Posterior cingulate gyrus (tissue), 11 donors: Measurements from ENCODE around the gene CD40.

Experiments
- DNase-seq, 10 donors: peaks; one replicate each; pipeline versions ENCODE4 v3.0.0 to v3.0.0-alpha.2; 2020 to 2021; ENCODE audit warnings: mixed read lengths in 3 of 10
- intact Hi-C: fragments of 100-400 bp; cut with DNase I; formaldehyde crosslinking; loops from one replicate; pipeline ENCODE4 v1.15.1; 2023

CD40 gene

GRCh38 chr20:46117704-46118467 is at the start of gene CD40:
CD40 (plus strand) TSS chr20:46118314; CDS start chr20:46118344, 30 bp downstream.
- intact Hi-C loops: no loop called here
- peak in 6 of 10 donors; percentile 24 to 93 (median 54) for DNase-seq

- peak in 1 of 10 donors; percentile 70 for DNase-seq
- intact Hi-C loops: no loop called here
Measured at GRCh38 chr20:46070215-46070900, 47.8 kb upstream of the CD40 start.

GRCh38 chr20:46071573-46071972 is 46.5 kb upstream of the CD40 start:
- intact Hi-C loops: no loop called here
- DNase-seq: no peak

DNA sequence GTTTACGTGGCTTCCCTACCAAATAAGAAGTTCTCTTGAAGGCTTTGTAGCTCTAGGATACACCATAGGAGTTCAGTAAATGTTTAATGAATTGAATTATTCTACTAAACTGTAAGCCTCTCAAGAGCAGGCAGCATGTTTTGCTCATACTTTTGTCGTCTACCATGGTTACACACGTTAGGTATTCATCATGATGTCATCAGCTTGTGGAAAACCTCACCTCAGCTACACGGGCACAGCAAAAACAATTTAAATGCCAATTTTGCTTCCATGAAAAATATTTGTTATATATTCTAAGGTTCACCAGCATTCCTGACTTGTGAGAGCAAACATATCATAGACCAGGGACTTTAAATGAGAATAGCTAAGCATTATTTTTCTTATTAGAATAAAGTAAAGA is 45.1 kb upstream of the CD40 start:
- intact Hi-C loops: no loop called here
- no peak for DNase-seq

- DNase-seq: no peak
Measured at GRCh38 chr20:46073443-46073842, 44.7 kb upstream of the CD40 start.

GRCh38 chr20:46074006-46074405 is 44.1 kb upstream of the CD40 start:
- DNase-seq: no peak
- intact Hi-C loops: no loop called here

More at GRCh38 chr20:46073443-46073842, 44.7 kb upstream of the CD40 start:
- intact Hi-C loops: no loop called here

GRCh38 chr20:46076806-46077205 is 41.3 kb upstream of the CD40 start:
- DNase-seq: no peak
- intact Hi-C loops: no loop called here

- intact Hi-C loops: no loop called here
Measured at GRCh38 chr20:46077642-46078305, 40.3 kb upstream of the CD40 start.

GRCh38 chr20:46078954-46079353 is 39.2 kb upstream of the CD40 start:
- no peak for DNase-seq
- intact Hi-C loops: no loop called here

More at GRCh38 chr20:46077642-46078305, 40.3 kb upstream of the CD40 start:
- DNase-seq: no peak

- intact Hi-C loops: no loop called here
- no peak for DNase-seq
Measured at GRCh38 chr20:46081074-46081473, 37.0 kb upstream of the CD40 start.

GRCh38 chr20:46083101-46083500 is 35.0 kb upstream of the CD40 start:
- no peak for DNase-seq
- intact Hi-C loops: loop anchor here (2.0 kb wide), 1 partner anchor 22 kb away; no protein-coding TSS in a partner anchor

- intact Hi-C loops: loop anchor here (2.0 kb wide), 1 partner anchor 23 kb away; no protein-coding TSS in a partner anchor
- no peak for DNase-seq
Measured at GRCh38 chr20:46083531-46084061, 34.5 kb upstream of the CD40 start.

DNA sequence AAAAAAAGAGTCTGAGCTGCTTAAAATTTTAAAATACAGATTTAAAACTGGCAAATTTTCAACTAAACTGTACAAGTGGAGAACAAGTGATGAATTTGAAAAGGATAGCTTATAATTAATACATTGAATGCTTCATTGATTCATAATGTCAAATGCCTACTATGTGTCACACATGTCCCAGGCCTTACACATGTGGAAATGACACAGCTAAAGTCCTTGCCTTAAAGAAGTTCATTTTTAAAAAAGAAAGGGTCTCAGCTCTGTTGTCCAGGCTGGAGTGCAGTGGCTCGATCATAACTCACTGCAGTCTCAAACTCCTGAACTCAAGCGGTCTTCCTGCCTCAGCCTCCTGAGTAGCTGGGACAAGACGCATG is 33.3 kb upstream of the CD40 start:
- intact Hi-C loops: no loop called here

DNA sequence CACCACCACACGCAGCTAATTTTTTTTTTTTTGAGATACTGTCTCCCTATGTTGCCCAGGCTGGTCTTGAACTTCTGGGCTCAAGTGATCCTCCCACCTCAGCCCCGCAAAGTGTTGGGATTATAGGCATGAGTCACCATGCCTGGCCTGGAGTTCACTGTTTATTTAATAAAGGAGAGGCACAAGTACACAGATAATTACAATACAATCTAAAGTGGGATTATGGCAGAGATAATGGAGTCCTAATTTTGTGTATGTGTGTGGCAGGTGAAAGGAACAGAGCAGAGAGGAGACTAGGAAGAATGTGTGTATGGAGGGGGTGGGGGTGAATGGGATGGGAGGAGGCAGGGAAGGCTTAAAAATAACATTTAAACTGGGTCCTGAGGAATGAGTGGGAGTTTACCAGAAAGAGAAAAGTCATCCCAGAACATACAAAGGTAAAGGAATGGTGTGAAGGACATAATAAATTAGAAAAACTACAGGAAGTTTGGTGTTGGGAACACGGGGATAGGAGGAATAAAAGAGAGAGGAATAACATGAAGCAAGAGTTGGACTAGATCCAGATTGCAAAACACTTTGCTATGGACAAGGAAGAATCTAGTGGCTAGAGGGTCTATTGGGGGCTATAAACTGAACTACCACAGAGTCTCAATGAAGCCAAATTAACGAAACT is 32.8 kb upstream of the CD40 start:
- intact Hi-C loops: no loop called here
- DNase-seq: no peak

More for the DNA sequence above, 33.3 kb upstream of the CD40 start:
- no peak for DNase-seq

DNA sequence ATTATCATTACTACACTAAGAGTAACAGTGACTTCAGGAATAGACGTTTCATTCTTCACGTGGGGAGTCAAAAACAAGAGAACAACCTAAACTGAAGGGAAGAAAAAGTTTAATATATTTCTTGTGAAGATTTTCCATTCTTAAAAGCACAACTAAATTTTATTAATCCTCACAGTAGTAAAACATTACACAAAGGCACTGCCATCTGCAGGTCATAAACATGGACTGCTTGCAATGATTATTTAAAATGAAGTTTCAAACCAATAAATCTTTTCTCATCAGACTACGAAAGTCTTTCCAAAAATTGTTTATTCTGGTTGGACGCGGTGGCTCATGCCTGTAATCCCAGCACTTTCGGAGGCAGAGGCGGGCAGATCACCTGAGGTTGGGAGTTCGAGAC is 31.0 kb upstream of the CD40 start:
- DNase-seq: no peak
- intact Hi-C loops: no loop called here

DNA sequence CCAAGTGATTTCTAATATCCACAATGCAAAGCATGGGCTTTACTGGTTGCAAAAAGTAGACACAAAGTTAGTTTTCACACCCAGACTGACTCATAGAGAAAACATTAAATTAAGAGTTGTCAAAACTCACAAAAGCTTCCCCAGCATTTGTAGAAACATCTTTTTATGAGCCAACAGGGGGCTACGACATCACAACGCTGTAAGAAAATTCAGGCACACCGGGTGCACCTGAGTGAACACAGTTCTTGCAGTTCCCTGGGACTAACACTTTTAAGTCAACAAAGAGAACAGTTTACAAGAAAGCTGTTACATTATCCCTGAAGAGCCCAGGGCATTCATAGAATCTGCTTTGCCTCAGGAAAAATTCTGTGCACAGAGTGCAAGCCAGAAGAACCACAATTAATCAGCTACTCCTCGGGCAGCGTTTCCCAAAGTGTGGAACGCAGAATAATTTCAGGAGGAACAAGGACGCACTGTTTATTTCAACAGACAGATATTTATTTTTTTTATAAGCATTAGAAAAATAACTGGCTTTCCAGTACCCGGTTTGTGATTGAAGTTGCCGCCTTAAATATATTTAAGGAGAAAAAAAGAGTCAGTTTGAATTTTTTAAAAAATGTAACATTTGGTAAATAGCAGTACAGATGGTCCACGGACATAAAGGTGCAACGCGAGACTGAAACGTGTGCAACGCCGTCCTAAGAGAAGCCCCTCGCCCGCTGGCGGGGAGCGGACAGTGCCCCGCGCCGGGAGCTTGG is 29.5 kb upstream of the CD40 start:
- intact Hi-C loops: loop anchor here (2.0 kb wide), 2 partner anchors 66 to 116 kb away; partner anchors contain the start of gene ZNF335
- no peak for DNase-seq

GRCh38 chr20:46089167-46089416 is 29.0 kb upstream of the CD40 start:
- intact Hi-C loops: loop anchor here (2.0 kb wide), 2 partner anchors 66 to 116 kb away; partner anchors contain the start of gene ZNF335
- peak in 4 of 10 donors; percentile 38 to 88 (median 48) for DNase-seq

DNA sequence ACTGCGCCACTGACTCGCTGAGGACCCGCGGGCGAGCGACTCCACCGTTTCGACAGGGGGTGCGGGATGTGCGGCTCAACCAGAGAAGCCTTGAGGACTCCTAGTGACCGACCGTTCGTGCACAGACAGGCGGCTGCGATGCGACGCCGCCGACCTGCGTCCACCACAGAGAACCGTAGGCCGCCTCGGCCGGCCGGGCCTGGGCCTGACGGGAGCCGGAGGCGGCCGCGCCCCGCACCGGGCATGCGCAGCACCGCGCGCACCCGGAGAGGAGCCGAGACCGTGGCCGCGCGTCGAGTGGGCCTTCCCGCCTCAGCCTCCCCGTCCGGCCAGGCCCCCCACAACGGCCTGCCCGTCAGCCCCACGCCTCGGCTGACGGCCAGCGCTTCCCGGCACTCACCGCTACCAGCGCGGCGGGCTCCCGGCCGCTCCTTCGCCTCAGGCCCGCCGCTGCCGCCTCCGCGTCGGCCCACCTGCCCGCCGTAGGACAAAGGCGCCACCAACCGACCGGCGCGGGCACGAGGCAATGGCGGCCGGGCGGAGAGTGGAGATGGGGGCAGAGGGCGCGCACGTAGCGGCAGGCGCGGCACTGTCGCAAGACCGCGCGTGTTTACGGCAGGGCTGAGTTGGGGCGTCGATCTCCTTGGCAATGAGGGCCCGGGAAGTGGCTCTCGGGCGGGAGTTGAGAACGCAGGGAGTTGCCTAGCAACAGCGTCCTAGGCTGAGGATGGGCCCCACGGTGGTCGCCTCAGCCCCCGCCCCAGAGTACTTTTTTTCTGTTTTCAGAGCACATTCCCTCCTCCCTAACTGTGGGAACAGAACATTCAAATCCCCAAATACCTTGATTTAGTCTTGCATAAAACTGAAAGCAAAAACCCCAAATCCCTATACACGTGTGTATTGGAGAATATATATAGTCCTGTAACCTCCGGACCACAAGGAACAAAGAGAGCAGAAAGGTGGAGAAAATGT is 28.4 kb upstream of the CD40 start, which contains the start of gene NCOA5:
NCOA5 (minus strand) TSS at position 546 of the 972 bp plus-strand sequence. CDS start 10,538 bp downstream, outside the sequence.
- peak; percentile 94 to 99 (median 96) for DNase-seq
- intact Hi-C loops: loop anchor here (2.0 kb wide), 2 partner anchors 67 to 117 kb away; partner anchors contain the start of gene ZNF335
